HepG2 (cell line): ENCODE data around the gene TROAP. TPM values are rescaled to one million over a fixed set of nuclear protein-coding genes. Genes with fewer than 3 reads are reported as not detected.

Experiments used
- ATAC-seq: fragments of 200-7000 bp; cut with Tn5 transposase; 3 replicates; pipeline ENCODE4 v1.9.1; 2020; ENCODE audit warnings: mild to moderate bottlenecking, moderate library complexity
- BruUV-seq: library from RNA; stranded (reverse); fragments of 400-500 nt; replicated peaks from 2 replicates; lab custom pipeline; 2021; lab: Mats Ljungman, UMichigan
- CTCF ChIA-PET: fragments of 300-600 bp; formaldehyde crosslinking; extraction: SDS; loops from one replicate; lab custom pipeline; 2021; ENCODE audit warnings: low total read pairs, inconsistent platforms, low intra/inter-chr PET ratio; lab: Yijun Ruan, JAX
- POLR2A ChIA-PET: fragments of 350-600 bp; sonication (Branson Sonifier 250); formaldehyde crosslinking; loops from one replicate; lab custom pipeline; 2020; ENCODE audit warnings: antibody characterized with exemption, inconsistent platforms; lab: Yijun Ruan, JAX
- DNase-seq: peaks from one replicate; pipeline ENCODE4 v3.0.0-alpha.2; 2015; ENCODE audit warnings: low spot score
- FAIRE-seq: peaks from 3 replicates; lab custom pipeline; 2011; peaks lifted over from hg19 to GRCh38; lab: Jason Lieb, UNC
- H2AFZ ChIP-seq: one replicate; pipeline ENCODE4 v1.6.1; 2011; ENCODE audit warnings: low read length, inconsistent platforms
- H3K27ac ChIP-seq: fragments of 300-600 bp; 3 replicates; pipeline ENCODE4 v1.8.0; 2011; ENCODE audit warnings: mixed run types, mild to moderate bottlenecking, mixed read lengths, low read length, inconsistent platforms; ENCODE audit not compliant: insufficient read depth; ENCODE audit errors: extremely low read length
- H3K27me3 ChIP-seq, 2 experiments: fragments of 200-600 bp in 1 of 2; 2 replicates in 1 of 2; 3 replicates in 1 of 2; pipeline versions ENCODE4 v1.6.0 to v1.8.0; 2011; ENCODE audit warnings: low read length in 2 of 2, mild to moderate bottlenecking in 2 of 2, moderate library complexity in 2 of 2, inconsistent platforms in 1 of 2; ENCODE audit not compliant: insufficient read depth in 2 of 2, control insufficient read depth in 1 of 2
- H3K36me3 ChIP-seq, 2 experiments: fragments of 200-600 bp in 1 of 2; replicated peaks in 1 of 2; 2 replicates in 1 of 2; 3 replicates in 1 of 2; pipeline versions ENCODE4 v1.5.1 to v1.8.0; 2011; ENCODE audit warnings: low read length in 2 of 2, inconsistent platforms in 1 of 2; ENCODE audit not compliant: insufficient read depth in 2 of 2, control insufficient read depth in 1 of 2
- H3K4me1 ChIP-seq: 2 replicates; pipeline ENCODE4 v1.5.1; 2012; ENCODE audit warnings: low read length, inconsistent platforms; ENCODE audit not compliant: insufficient read depth
- H3K4me2 ChIP-seq: 2 replicates; pipeline ENCODE4 v1.6.0; 2011; ENCODE audit warnings: low read depth, low read length, inconsistent platforms
- H3K4me3 ChIP-seq, 3 experiments: fragments of 200-600 bp in 1 of 3; sonication (generic), shearing (Covaris generic) in 1 of 3; replicated peaks in 1 of 3; 2 replicates each; pipeline ENCODE4 v1.5.1; 2011 to 2016; ENCODE audit warnings: low read length in 3 of 3, inconsistent platforms in 2 of 3, low read depth in 2 of 3, mild to moderate bottlenecking in 2 of 3, control low read depth in 1 of 3, mixed read lengths in 1 of 3; ENCODE audit not compliant: insufficient read depth in 1 of 3
- H3K79me2 ChIP-seq: one replicate; pipeline ENCODE4 v1.6.1; 2011; ENCODE audit warnings: low read length, inconsistent platforms; ENCODE audit not compliant: insufficient read depth
- H3K9ac ChIP-seq: 2 replicates; pipeline ENCODE4 v1.6.0; 2011; ENCODE audit warnings: mild to moderate bottlenecking, low read depth, low read length, inconsistent platforms; ENCODE audit not compliant: insufficient read depth
- H3K9me3 ChIP-seq: 2 replicates; pipeline ENCODE4 v1.5.1; 2012; ENCODE audit warnings: mild to moderate bottlenecking, low read length
- H4K20me1 ChIP-seq: 2 replicates; pipeline ENCODE4 v1.6.0; 2011; ENCODE audit warnings: inconsistent platforms, mild to moderate bottlenecking, low read length, moderate library complexity; ENCODE audit not compliant: insufficient read depth
- CREBL2 ChIP-seq: sonication (generic); formaldehyde crosslinking; IDR thresholded peaks from 2 replicates; pipeline ENCODE4 v1.8.1; 2023; ENCODE audit warnings: missing genetic modification reagents, mild to moderate bottlenecking, borderline replicate concordance
- GABPB1 ChIP-seq: IDR thresholded peaks from 2 replicates; pipeline ENCODE4 v1.6.1; 2016; ENCODE audit warnings: mild to moderate bottlenecking, missing genetic modification reagents, moderate library complexity, missing compliant biosample characterization
- HDAC1 ChIP-seq: sonication (generic); formaldehyde crosslinking; IDR thresholded peaks from 2 replicates; pipeline ENCODE4 v1.5.1; 2020; ENCODE audit warnings: mild to moderate bottlenecking, missing genetic modification reagents
- HHEX ChIP-seq: IDR thresholded peaks from 2 replicates; pipeline ENCODE4 v1.6.1; 2016; ENCODE audit warnings: control low read depth
- HNRNPL ChIP-seq: fragments of 200-400 bp; formaldehyde crosslinking; IDR thresholded peaks from 2 replicates; pipeline ENCODE4 v1.6.1; 2017; ENCODE audit warnings: mild to moderate bottlenecking, low read depth, low read length
- SOX6 ChIP-seq, 2 experiments: fragments of 450-650 bp in 1 of 2; sonication (generic) in 1 of 2; formaldehyde crosslinking in 1 of 2; IDR thresholded peaks; 2 replicates each; pipeline versions ENCODE4 v1.4.0 to v1.6.1; 2017 to 2020; ENCODE audit warnings: antibody characterized with exemption in 1 of 2, mild to moderate bottlenecking in 1 of 2, missing genetic modification reagents in 1 of 2
- SRSF4 ChIP-seq: fragments of 200-400 bp; formaldehyde crosslinking; IDR thresholded peaks from one replicate; pipeline ENCODE4 v1.6.1; 2018; ENCODE audit warnings: mild to moderate bottlenecking, low read depth, low read length, moderate library complexity; ENCODE audit not compliant: poor library complexity, severe bottlenecking
- ZBTB3 ChIP-seq: sonication (generic); formaldehyde crosslinking; IDR thresholded peaks from 2 replicates; pipeline ENCODE4 v1.4.0; 2020; ENCODE audit warnings: low read depth, mild to moderate bottlenecking, moderate library complexity, missing genetic modification reagents, borderline replicate concordance
- ZMYM3 ChIP-seq: sonication (generic); formaldehyde crosslinking; IDR thresholded peaks from 2 replicates; pipeline ENCODE4 v1.5.1; 2020; ENCODE audit warnings: mild to moderate bottlenecking, missing genetic modification reagents
- ZNF160 ChIP-seq: sonication (generic); formaldehyde crosslinking; IDR thresholded peaks from 2 replicates; pipeline ENCODE4 v1.8.0; 2022; ENCODE audit warnings: mild to moderate bottlenecking, inconsistent platforms, missing genetic modification reagents
- ZNF292 ChIP-seq: sonication (generic); formaldehyde crosslinking; IDR thresholded peaks from 2 replicates; pipeline ENCODE4 v1.8.1; 2022; ENCODE audit warnings: mild to moderate bottlenecking, low read depth, missing genetic modification reagents, borderline replicate concordance
- ZNF547 ChIP-seq: sonication (generic); formaldehyde crosslinking; IDR thresholded peaks from 2 replicates; pipeline ENCODE4 v1.5.1; 2020; ENCODE audit warnings: mild to moderate bottlenecking, missing genetic modification reagents
- ZNF605 ChIP-seq: sonication (generic); formaldehyde crosslinking; IDR thresholded peaks from 2 replicates; pipeline ENCODE4 v1.8.0; 2022; ENCODE audit warnings: mild to moderate bottlenecking, missing genetic modification reagents
- ZNF788 ChIP-seq: sonication (generic); formaldehyde crosslinking; IDR thresholded peaks from 2 replicates; pipeline ENCODE4 v1.5.0; 2020; ENCODE audit warnings: mild to moderate bottlenecking, missing genetic modification reagents, borderline replicate concordance
- WGBS: methylation state at CpG from one replicate; pipeline ENCODE4 v1.1.6; 2017; ENCODE audit warnings: low lambda C conversion rate; 5-methylcytosine and 5-hydroxymethylcytosine counted together
- in situ Hi-C: cut with HindIII; loops from 2 replicates; pipeline ENCODE4 v1.10.0; 2017; ENCODE audit warnings: low pct_unique_long_range_greater_than_20kb; ENCODE audit not compliant: extremely low pct_ligation_motif_present
- intact Hi-C: fragments of 100-400 bp; cut with micrococcal nuclease; formaldehyde crosslinking; loops from one replicate; pipeline ENCODE4 v1.10.0; 2022; ENCODE audit not compliant: unreplicated experiment
- polyA plus RNA-seq, 8 experiments: library from polyadenylated mRNA; depleted of rRNA in 3 of 8; stranded (reverse) in 7 of 8; unstranded in 1 of 8; fragments of >200 nt; fragmentation: Illumina TruSeq in 4 of 8; extraction: Trizol in 4 of 8; gene quantifications; 2 replicates each; pipeline versions ENCODE4 v1.2.1 to v1.2.3, GENCODE V29; 2011 to 2016; ENCODE audit warnings: low read depth in 4 of 8, missing spikeins in 1 of 8, mixed read lengths in 1 of 8; ENCODE audit not compliant: insufficient read depth in 1 of 8
- total RNA-seq, 5 experiments: library from RNA; depleted of rRNA; stranded (reverse); fragments of >200 nt; fragmentation: Illumina TruSeq; extraction: Trizol; gene quantifications; 2 replicates each; pipeline ENCODE4 v1.2.3, GENCODE V29; 2016; ENCODE audit warnings: low read depth in 1 of 5

Gene TROAP
- total and polyA plus RNA-seq, 2 of the 13 experiments (the other 11 are each of a cell fraction or from before 2014, with no cell fraction given) = 22.5 to 30.9 TPM

GRCh38 chr12:49288412-49288853 is 34.6 kb upstream of the TROAP start (continued):
- TF ChIP-seq ZNF547 (CRISPR knock-in tag) (no peak), ZNF292 (CRISPR knock-in tag) (no peak), ZBTB3 (CRISPR knock-in tag) (no peak), GABPB1 (CRISPR knock-in tag) (no peak), ZNF160 (CRISPR knock-in tag) (no peak), ZMYM3 (peak; percentile 67; the same call in 1 of the 2 replicates), CREBL2 (no peak), ZNF788 (CRISPR knock-in tag) (no peak), HNRNPL (no peak)
- TF ChIP-seq, all 625 proteins: peak for 13

- Histone ChIP-seq H3K27ac (no peak overlapping the region), H3K79me2 (no peaks in the 10 kb centered on the region), H3K4me2 (no peak overlapping the region), H3K36me3 (no peaks in the 10 kb centered on the region), H3K4me3 (no peak overlapping the region), H4K20me1 (no peaks in the 10 kb centered on the region), H3K9ac (no peak overlapping the region), H3K27me3 (peaks cover 1 to 48% of the 10 kb centered on the region in 2 experiments), H3K4me1 (peaks cover 18% of the 10 kb centered on the region), H2AFZ (no peak overlapping the region), H3K9me3 (no peaks in the 10 kb centered on the region)
- TF ChIP-seq SOX6 (IDR thresholded peaks at IDR 0.05) = no peak
- TF ChIP-seq SOX6 (CRISPR knock-in tag; IDR thresholded peaks at IDR 0.05) = no peak
- no peak for TF ChIP-seq ZNF788 (CRISPR knock-in tag)
- TF ChIP-seq ZNF605 (CRISPR knock-in tag) = no peak
- no peak for TF ChIP-seq HHEX (CRISPR knock-in tag)
- TF ChIP-seq SRSF4 = no peak
- TF ChIP-seq HDAC1 = no peak
- ChIA-PET CTCF (interaction anchor here (1.2 to 2.6 kb wide), 5 partner anchors 7 to 59 kb away, joined by 3 to 16 read pairs (median 4); partner anchors contain the start of gene C1QL4), POLR2A (interaction anchor here (1.0 to 1.4 kb wide), 3 partner anchors 23 to 58 kb away, joined by 3 to 4 read pairs (median 4); partner anchors contain the start of gene TROAP)
- no peak for FAIRE-seq
- intact Hi-C loops (loop anchor here (2.0 kb wide), 2 partner anchors 54 to 226 kb away; no protein-coding TSS in a partner anchor), in situ Hi-C loops (loop anchor here (10.0 kb wide), 1 partner anchor 56 kb away; the partner anchor contains the start of gene DNAJC22)
- ATAC-seq = no peak
- no peak for DNase-seq
- 18% methylated on average over 6 of the region's 9 CpGs for WGBS
- no TSS peak for BruUV-seq
Measured at GRCh38 chr12:49288922-49289555, 34.0 kb upstream of the TROAP start.
